ENCODE data around the gene TCF3. TPM values are rescaled to one million over a fixed set of nuclear protein-coding genes. Genes with fewer than 3 reads are reported as not detected.

The TCF3 gene
- total and polyA plus RNA-seq, 2 donors (not counting 3 experiments of a cell fraction or from before 2014, with no cell fraction given): 147 to 193 TPM

DNA sequence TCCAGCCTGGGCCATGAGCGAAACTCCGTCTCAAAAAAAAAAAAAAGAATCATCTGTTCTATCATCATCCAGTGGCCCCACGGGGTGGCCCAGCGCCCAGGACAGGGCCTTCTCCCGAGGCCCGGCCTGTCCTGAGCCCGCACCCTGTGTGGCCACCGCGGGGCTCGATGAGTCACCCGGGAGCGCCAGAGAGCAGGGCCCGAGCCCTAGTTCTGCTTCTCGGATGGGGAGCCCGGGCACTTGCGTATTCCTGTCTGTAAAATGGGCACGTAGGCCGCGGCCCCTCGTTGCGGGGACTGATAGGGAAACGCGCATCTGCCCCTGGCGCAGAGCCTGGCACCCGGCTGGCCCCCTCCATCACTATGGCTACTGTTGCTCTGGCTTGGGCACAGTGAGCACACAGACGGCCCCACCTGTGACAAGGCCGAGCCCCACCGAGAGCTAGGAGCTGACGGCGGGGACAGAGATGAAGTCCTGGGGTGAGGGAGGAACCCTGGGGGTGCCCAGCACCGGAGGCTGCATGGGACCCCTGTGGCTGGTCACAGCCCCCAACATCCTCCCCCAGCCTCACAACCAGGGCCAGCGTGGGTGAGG, 25.9 kb downstream of the TCF3 start:
- ChIA-PET POLR2A (no interaction called here), CTCF (no interaction called here)
- H2AFZ ChIP-seq (ENCODE audit: low read depth, low read length): no peak overlapping the region
- H3K9me1 ChIP-seq (replicated peaks; ENCODE audit: control insufficient read depth, extremely low read depth, insufficient read depth, low read length): no peaks in the 10 kb centered on the region
- H3K9ac ChIP-seq (replicated peaks; ENCODE audit: extremely low read depth, insufficient read depth, low read length): no peak overlapping the region
- no peaks in the 10 kb centered on the region for H4K20me1 ChIP-seq (replicated peaks; ENCODE audit: control insufficient read depth, extremely low read depth, insufficient read depth, low read length)
- no peaks in the 10 kb centered on the region for H3K4me1 ChIP-seq (ENCODE audit: control insufficient read depth, extremely low read depth, insufficient read depth, low read length)
- H3K79me2 ChIP-seq (ENCODE audit: control insufficient read depth, insufficient read depth, low read length): peaks cover 4% of the 10 kb centered on the region
- H3K27ac ChIP-seq (ENCODE audit: insufficient read depth, low read depth, low read length): no peak overlapping the region
- DNase-seq (ENCODE audit: low read depth, low spot score): no peak
- H3K9me3 ChIP-seq (replicated peaks; ENCODE audit: control insufficient read depth, insufficient read depth, low read length): no peaks in the 10 kb centered on the region
- H3K27me3 ChIP-seq (ENCODE audit: control insufficient read depth in 2 of 2, insufficient read depth in 2 of 2, low read length in 2 of 2): no peaks in the 10 kb centered on the region
- no peak overlapping the region for H3K4me2 ChIP-seq (ENCODE audit: insufficient read depth, low read length)
- H3K36me3 ChIP-seq (ENCODE audit: control insufficient read depth in 2 of 2, extremely low read depth in 1 of 2, insufficient read depth in 2 of 2, low read length in 2 of 2): peaks cover 11 to 35% of the 10 kb centered on the region in 2 experiments
- intact Hi-C loops (cut with micrococcal nuclease) (no loop called here), dilution Hi-C loops (cut with MboI; ENCODE audit: extremely low pct_ligation_motif_present, low sequenced_read_pairs) (no loop called here)
- BruUV-seq (replicated peaks): no TSS peak
- TF ChIP-seq, protein P1, sequence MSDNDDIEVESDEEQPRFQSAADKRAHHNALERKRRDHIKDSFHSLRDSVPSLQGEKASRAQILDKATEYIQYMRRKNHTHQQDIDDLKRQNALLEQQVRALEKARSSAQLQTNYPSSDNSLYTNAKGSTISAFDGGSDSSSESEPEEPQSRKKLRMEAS (IDR thresholded peaks at IDR 0.05; ENCODE audit: insufficient read depth, insufficient read length): no peak
- TF ChIP-seq GATA2 (IDR thresholded peaks at IDR 0.05; ENCODE audit: insufficient read depth, insufficient read length, low read depth, low read length) (no peak), POLR2A (IDR thresholded peaks at IDR 0.05; ENCODE audit: low read depth, low read length) (no peak), EZH2 (IDR thresholded peaks at IDR 0.05; ENCODE audit: borderline replicate concordance, low read depth, low read length, severe bottlenecking) (no peak), MYC (IDR thresholded peaks at IDR 0.05; ENCODE audit: low read depth, low read length) (no peak), FOS (IDR thresholded peaks at IDR 0.05; ENCODE audit: borderline replicate concordance, insufficient read depth, low read length) (no peak), POLR2AphosphoS5 (IDR thresholded peaks at IDR 0.05; ENCODE audit: insufficient read depth, low read depth, low read length) (no peak), JUN (IDR thresholded peaks at IDR 0.05; ENCODE audit: borderline replicate concordance, insufficient read depth, insufficient read length, low read depth) (no peak)
- TF ChIP-seq, protein P2, sequence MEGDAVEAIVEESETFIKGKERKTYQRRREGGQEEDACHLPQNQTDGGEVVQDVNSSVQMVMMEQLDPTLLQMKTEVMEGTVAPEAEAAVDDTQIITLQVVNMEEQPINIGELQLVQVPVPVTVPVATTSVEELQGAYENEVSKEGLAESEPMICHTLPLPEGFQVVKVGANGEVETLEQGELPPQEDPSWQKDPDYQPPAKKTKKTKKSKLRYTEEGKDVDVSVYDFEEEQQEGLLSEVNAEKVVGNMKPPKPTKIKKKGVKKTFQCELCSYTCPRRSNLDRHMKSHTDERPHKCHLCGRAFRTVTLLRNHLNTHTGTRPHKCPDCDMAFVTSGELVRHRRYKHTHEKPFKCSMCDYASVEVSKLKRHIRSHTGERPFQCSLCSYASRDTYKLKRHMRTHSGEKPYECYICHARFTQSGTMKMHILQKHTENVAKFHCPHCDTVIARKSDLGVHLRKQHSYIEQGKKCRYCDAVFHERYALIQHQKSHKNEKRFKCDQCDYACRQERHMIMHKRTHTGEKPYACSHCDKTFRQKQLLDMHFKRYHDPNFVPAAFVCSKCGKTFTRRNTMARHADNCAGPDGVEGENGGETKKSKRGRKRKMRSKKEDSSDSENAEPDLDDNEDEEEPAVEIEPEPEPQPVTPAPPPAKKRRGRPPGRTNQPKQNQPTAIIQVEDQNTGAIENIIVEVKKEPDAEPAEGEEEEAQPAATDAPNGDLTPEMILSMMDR (IDR thresholded peaks at IDR 0.05; ENCODE audit: extremely low read depth in 1 of 2, insufficient read depth in 1 of 2, low read depth in 1 of 2, low read length in 2 of 2): no peak
- no peak for FAIRE-seq
- H3K4me3 ChIP-seq (replicated peaks in 1 of 3; ENCODE audit: insufficient read depth in 1 of 3, low read depth in 1 of 3, low read length in 3 of 3): no peak overlapping the region
